Measurements from ENCODE around the gene MICAL3. TPM values are rescaled to one million over a fixed set of nuclear protein-coding genes. Genes with fewer than 3 reads are reported as not detected.

The MICAL3 gene
- total and polyA plus RNA-seq, 9 donors = 21.9 to 50.1 (median 32.2) TPM

- Histone ChIP-seq H3K4me1 (ENCODE audit: control insufficient read depth, insufficient read depth, low read length) (peaks cover 79% of the 10 kb centered on the region), H3K27me3 (ENCODE audit: control insufficient read depth, insufficient read depth, low read length) (no peaks in the 10 kb centered on the region), H3K36me3 (ENCODE audit: control insufficient read depth, insufficient read depth, low read length) (peaks cover 8% of the 10 kb centered on the region), H3K4me3 (ENCODE audit: low read length) (no peak overlapping the region), H3K9me3 (replicated peaks; ENCODE audit: control insufficient read depth, low read depth, low read length) (no peaks in the 10 kb centered on the region), H3K27ac (ENCODE audit: low read length) (peak overlapping the region; percentile 96)
- DNase-seq = peak; percentile 92
- WGBS (ENCODE audit: insufficient coverage) = 19% methylated on average over 7 of the region's 12 CpGs
These were observed 113.6 kb downstream of the MICAL3 start for GRCh38 chr22:17910561-17911311.

GRCh38 chr22:17907748-17908051 lies 116.7 kb downstream of the MICAL3 start:
- DNase-seq = no peak
- Histone ChIP-seq H3K4me1 (ENCODE audit: control insufficient read depth, insufficient read depth, low read length) (peaks cover 75% of the 10 kb centered on the region), H3K27ac (ENCODE audit: low read length) (no peak overlapping the region), H3K36me3 (ENCODE audit: control insufficient read depth, insufficient read depth, low read length) (peaks cover 21% of the 10 kb centered on the region), H3K27me3 (ENCODE audit: control insufficient read depth, insufficient read depth, low read length) (no peaks in the 10 kb centered on the region), H3K4me3 (ENCODE audit: low read length) (no peak overlapping the region), H3K9me3 (replicated peaks; ENCODE audit: control insufficient read depth, low read depth, low read length) (no peaks in the 10 kb centered on the region)
- 87% methylated on average over 9 of the region's 9 CpGs for WGBS (ENCODE audit: insufficient coverage)

- Histone ChIP-seq H3K27me3 (ENCODE audit: control insufficient read depth, insufficient read depth, low read length) (no peaks in the 10 kb centered on the region), H3K4me1 (ENCODE audit: control insufficient read depth, insufficient read depth, low read length) (peaks cover 79% of the 10 kb centered on the region), H3K4me3 (ENCODE audit: low read length) (no peak overlapping the region), H3K9me3 (replicated peaks; ENCODE audit: control insufficient read depth, low read depth, low read length) (no peaks in the 10 kb centered on the region), H3K27ac (ENCODE audit: low read length) (no peak overlapping the region), H3K36me3 (ENCODE audit: control insufficient read depth, insufficient read depth, low read length) (peaks cover 21% of the 10 kb centered on the region)
- WGBS (ENCODE audit: insufficient coverage) = 70% methylated on average over 14 of the region's 16 CpGs
- no peak for DNase-seq
These were observed 117.2 kb downstream of the MICAL3 start for GRCh38 chr22:17906978-17907747.

- H3K27ac ChIP-seq (ENCODE audit: low read length) = no peak overlapping the region
- H3K4me1 ChIP-seq (ENCODE audit: control insufficient read depth, insufficient read depth, low read length) = peaks cover 63% of the 10 kb centered on the region
- H3K36me3 ChIP-seq (ENCODE audit: control insufficient read depth, insufficient read depth, low read length) = peaks cover 26% of the 10 kb centered on the region
- 100% methylated on average over 1 of the region's 8 CpGs for WGBS (ENCODE audit: insufficient coverage)
- DNase-seq = no peak
- H3K4me3 ChIP-seq (ENCODE audit: low read length) = no peak overlapping the region
- no peaks in the 10 kb centered on the region for H3K27me3 ChIP-seq (ENCODE audit: control insufficient read depth, insufficient read depth, low read length)
- H3K9me3 ChIP-seq (replicated peaks; ENCODE audit: control insufficient read depth, low read depth, low read length) = no peaks in the 10 kb centered on the region
These were observed 118.9 kb downstream of the MICAL3 start for GRCh38 chr22:17905445-17905844.

GRCh38 chr22:17903564-17904295 lies 120.6 kb downstream of the MICAL3 start:
- Histone ChIP-seq H3K27ac (ENCODE audit: low read length) (peak overlapping the region; percentile 93), H3K27me3 (ENCODE audit: control insufficient read depth, insufficient read depth, low read length) (no peaks in the 10 kb centered on the region), H3K4me3 (ENCODE audit: low read length) (no peak overlapping the region), H3K36me3 (ENCODE audit: control insufficient read depth, insufficient read depth, low read length) (peaks cover 35% of the 10 kb centered on the region), H3K9me3 (replicated peaks; ENCODE audit: control insufficient read depth, low read depth, low read length) (no peaks in the 10 kb centered on the region), H3K4me1 (ENCODE audit: control insufficient read depth, insufficient read depth, low read length) (peaks cover 46% of the 10 kb centered on the region)
- DNase-seq = peak; percentile 80
- WGBS (ENCODE audit: insufficient coverage) = 49% methylated on average over 10 of the region's 10 CpGs

- Histone ChIP-seq H3K36me3 (ENCODE audit: control insufficient read depth, insufficient read depth, low read length) (peaks cover 42% of the 10 kb centered on the region), H3K27ac (ENCODE audit: low read length) (peak overlapping the region; percentile 93), H3K9me3 (replicated peaks; ENCODE audit: control insufficient read depth, low read depth, low read length) (no peaks in the 10 kb centered on the region), H3K4me3 (ENCODE audit: low read length) (no peak overlapping the region), H3K4me1 (ENCODE audit: control insufficient read depth, insufficient read depth, low read length) (peaks cover 43% of the 10 kb centered on the region), H3K27me3 (ENCODE audit: control insufficient read depth, insufficient read depth, low read length) (no peaks in the 10 kb centered on the region)
- DNase-seq = no peak
- WGBS (ENCODE audit: insufficient coverage) = 86% methylated on average over 6 of the region's 8 CpGs
These were observed 121.4 kb downstream of the MICAL3 start for GRCh38 chr22:17902960-17903359.

GRCh38 chr22:17898375-17898774 lies 126.0 kb downstream of the MICAL3 start:
- Histone ChIP-seq H3K27ac (ENCODE audit: low read length) (no peak overlapping the region), H3K4me1 (ENCODE audit: control insufficient read depth, insufficient read depth, low read length) (peaks cover 23% of the 10 kb centered on the region), H3K27me3 (ENCODE audit: control insufficient read depth, insufficient read depth, low read length) (no peaks in the 10 kb centered on the region), H3K9me3 (replicated peaks; ENCODE audit: control insufficient read depth, low read depth, low read length) (no peaks in the 10 kb centered on the region), H3K4me3 (ENCODE audit: low read length) (no peak overlapping the region), H3K36me3 (ENCODE audit: control insufficient read depth, insufficient read depth, low read length) (peaks cover 47% of the 10 kb centered on the region)
- DNase-seq = no peak
- 82% methylated on average over 5 of the region's 8 CpGs for WGBS (ENCODE audit: insufficient coverage)

- no peaks in the 10 kb centered on the region for H3K9me3 ChIP-seq (replicated peaks; ENCODE audit: control insufficient read depth, low read depth, low read length)
- H3K27ac ChIP-seq (ENCODE audit: low read length) = no peak overlapping the region
- no peak for DNase-seq
- WGBS (ENCODE audit: insufficient coverage) = 79% methylated on average over 4 of the region's 4 CpGs
- H3K36me3 ChIP-seq (ENCODE audit: control insufficient read depth, insufficient read depth, low read length) = peaks cover 50% of the 10 kb centered on the region
- peaks cover 18% of the 10 kb centered on the region for H3K4me1 ChIP-seq (ENCODE audit: control insufficient read depth, insufficient read depth, low read length)
- H3K27me3 ChIP-seq (ENCODE audit: control insufficient read depth, insufficient read depth, low read length) = no peaks in the 10 kb centered on the region
- H3K4me3 ChIP-seq (ENCODE audit: low read length) = no peak overlapping the region
These were observed 126.5 kb downstream of the MICAL3 start for GRCh38 chr22:17897858-17898257.

GRCh38 chr22:17897426-17897825 lies 126.9 kb downstream of the MICAL3 start:
- Histone ChIP-seq H3K9me3 (replicated peaks; ENCODE audit: control insufficient read depth, low read depth, low read length) (no peaks in the 10 kb centered on the region), H3K36me3 (ENCODE audit: control insufficient read depth, insufficient read depth, low read length) (peaks cover 54% of the 10 kb centered on the region), H3K4me1 (ENCODE audit: control insufficient read depth, insufficient read depth, low read length) (peaks cover 14% of the 10 kb centered on the region), H3K27ac (ENCODE audit: low read length) (no peak overlapping the region), H3K27me3 (ENCODE audit: control insufficient read depth, insufficient read depth, low read length) (no peaks in the 10 kb centered on the region), H3K4me3 (ENCODE audit: low read length) (no peak overlapping the region)
- DNase-seq = no peak
- no CpG with 5 or more reads among the region's 2 CpGs for WGBS (ENCODE audit: insufficient coverage)

GRCh38 chr22:17896586-17896985 lies 127.8 kb downstream of the MICAL3 start:
- H3K27ac ChIP-seq (ENCODE audit: low read length) = peak overlapping the region; percentile 80
- WGBS (ENCODE audit: insufficient coverage) = 66% methylated on average over 10 of the region's 14 CpGs
- DNase-seq = peak; percentile 86
- H3K27me3 ChIP-seq (ENCODE audit: control insufficient read depth, insufficient read depth, low read length) = no peaks in the 10 kb centered on the region
- peaks cover 54% of the 10 kb centered on the region for H3K36me3 ChIP-seq (ENCODE audit: control insufficient read depth, insufficient read depth, low read length)
- no peak overlapping the region for H3K4me3 ChIP-seq (ENCODE audit: low read length)
- H3K4me1 ChIP-seq (ENCODE audit: control insufficient read depth, insufficient read depth, low read length) = peaks cover 17% of the 10 kb centered on the region
- H3K9me3 ChIP-seq (replicated peaks; ENCODE audit: control insufficient read depth, low read depth, low read length) = no peaks in the 10 kb centered on the region

Data from muscle of leg (tissue), 11 donors.